OCI-LY7 (cell line): ENCODE measurements around the gene C1QL1. TPM values are rescaled to one million over a fixed set of nuclear protein-coding genes. Genes with fewer than 3 reads are reported as not detected.

Experiments
- BruUV-seq: library from RNA; stranded (reverse); fragments of 400-500 nt; replicated peaks from 2 replicates; lab custom pipeline; 2021; lab: Mats Ljungman, UMichigan
- CTCF ChIA-PET: fragments of 300-600 bp; sonication (Branson Sonifier 250); formaldehyde crosslinking; loops from one replicate; lab custom pipeline; 2022; ENCODE audit warnings: antibody characterized with exemption; ENCODE audit not compliant: unreplicated experiment; lab: Charles Lee
- POLR2A ChIA-PET: fragments of 300-600 bp; sonication (Branson Sonifier 250); formaldehyde crosslinking; loops from one replicate; lab custom pipeline; 2022; ENCODE audit warnings: antibody characterized with exemption; lab: Charles Lee
- DNase-seq: peaks from one replicate; pipeline ENCODE4 v3.0.0-alpha.2; 2015; ENCODE audit warnings: low spot score
- H2AFZ ChIP-seq: fragments of 200-600 bp; sonication (generic), shearing (Covaris generic); 2 replicates; pipeline ENCODE4 v1.6.1; 2014; ENCODE audit warnings: mild to moderate bottlenecking, antibody characterized with exemption, low read length, moderate library complexity
- H3K27ac ChIP-seq: fragments of 200-600 bp; sonication (generic); 2 replicates; pipeline ENCODE4 v1.5.1; 2014; ENCODE audit warnings: mixed run types, low read depth, mild to moderate bottlenecking, moderate library complexity, low read length, inconsistent platforms; ENCODE audit not compliant: poor library complexity, severe bottlenecking
- H3K36me3 ChIP-seq: fragments of 200-600 bp; sonication (generic); 2 replicates; pipeline ENCODE4 v1.6.1; 2014; ENCODE audit warnings: mild to moderate bottlenecking, antibody characterized with exemption, low read length, moderate library complexity, mixed read lengths; ENCODE audit not compliant: insufficient read depth
- H3K4me1 ChIP-seq: fragments of 200-600 bp; sonication (generic); 2 replicates; pipeline ENCODE4 v1.5.1; 2014; ENCODE audit warnings: mild to moderate bottlenecking, low read length; ENCODE audit not compliant: insufficient read depth, poor library complexity, severe bottlenecking
- H3K4me2 ChIP-seq: fragments of 200-600 bp; sonication (generic); 2 replicates; pipeline ENCODE4 v1.6.1; 2014; ENCODE audit warnings: mild to moderate bottlenecking, low read length
- H3K4me3 ChIP-seq: fragments of 200-600 bp; sonication (generic); 2 replicates; pipeline ENCODE4 v1.5.1; 2014; ENCODE audit warnings: mild to moderate bottlenecking, low read depth, low read length; ENCODE audit not compliant: poor library complexity, severe bottlenecking
- H3K79me2 ChIP-seq: fragments of 200-600 bp; sonication (generic); 2 replicates; pipeline ENCODE4 v1.6.1; 2016; ENCODE audit warnings: low read depth, mild to moderate bottlenecking, low read length, moderate library complexity, mixed read lengths; ENCODE audit not compliant: insufficient read depth
- H3K9me2 ChIP-seq: fragments of 200-600 bp; sonication (generic); 2 replicates; pipeline ENCODE4 v1.6.1; 2016; ENCODE audit warnings: mild to moderate bottlenecking, low read length, mixed read lengths; ENCODE audit not compliant: insufficient read depth
- H3K9me3 ChIP-seq: fragments of 200-600 bp; sonication (generic); 2 replicates; pipeline ENCODE4 v1.6.1; 2014; ENCODE audit warnings: mild to moderate bottlenecking, mixed run types, low read length, mixed read lengths
- H4K20me1 ChIP-seq: fragments of 200-600 bp; sonication (generic); 2 replicates; pipeline ENCODE4 v1.6.1; 2014; ENCODE audit warnings: mild to moderate bottlenecking, antibody characterized with exemption, low read length, moderate library complexity, mixed read lengths; ENCODE audit not compliant: insufficient read depth
- EZH2phosphoT487 ChIP-seq: fragments of 200-600 bp; sonication (generic); IDR thresholded peaks from 2 replicates; pipeline ENCODE4 v1.6.1; 2018; ENCODE audit warnings: low read depth, borderline replicate concordance, mild to moderate bottlenecking, mixed run types, antibody characterized with exemption, low read length, moderate library complexity, mixed read lengths
- intact Hi-C: fragments of 100-400 bp; cut with micrococcal nuclease; formaldehyde crosslinking; loops from one replicate; pipeline ENCODE4 v1.10.0; 2022; ENCODE audit not compliant: unreplicated experiment
- total RNA-seq, 2 experiments: library from RNA; depleted of rRNA in 1 of 2; stranded (reverse); fragments of >200 nt in 1 of 2; shearing (Covaris generic) in 1 of 2; gene quantifications; 2 replicates each; pipeline ENCODE4 v1.2.3, GENCODE V29; 2014 to 2022
- TF ChIP-seq, protein P1 (sequence below): fragments of 200-600 bp; sonication (generic); conservative IDR thresholded peaks from 2 replicates; pipeline ENCODE4 v1.5.1; 2014; ENCODE audit warnings: mild to moderate bottlenecking, antibody characterized with exemption, low read length, moderate library complexity, mixed read lengths

C1QL1 gene
- total RNA-seq, 2 experiments from 2014 or later: not detected

DNA sequence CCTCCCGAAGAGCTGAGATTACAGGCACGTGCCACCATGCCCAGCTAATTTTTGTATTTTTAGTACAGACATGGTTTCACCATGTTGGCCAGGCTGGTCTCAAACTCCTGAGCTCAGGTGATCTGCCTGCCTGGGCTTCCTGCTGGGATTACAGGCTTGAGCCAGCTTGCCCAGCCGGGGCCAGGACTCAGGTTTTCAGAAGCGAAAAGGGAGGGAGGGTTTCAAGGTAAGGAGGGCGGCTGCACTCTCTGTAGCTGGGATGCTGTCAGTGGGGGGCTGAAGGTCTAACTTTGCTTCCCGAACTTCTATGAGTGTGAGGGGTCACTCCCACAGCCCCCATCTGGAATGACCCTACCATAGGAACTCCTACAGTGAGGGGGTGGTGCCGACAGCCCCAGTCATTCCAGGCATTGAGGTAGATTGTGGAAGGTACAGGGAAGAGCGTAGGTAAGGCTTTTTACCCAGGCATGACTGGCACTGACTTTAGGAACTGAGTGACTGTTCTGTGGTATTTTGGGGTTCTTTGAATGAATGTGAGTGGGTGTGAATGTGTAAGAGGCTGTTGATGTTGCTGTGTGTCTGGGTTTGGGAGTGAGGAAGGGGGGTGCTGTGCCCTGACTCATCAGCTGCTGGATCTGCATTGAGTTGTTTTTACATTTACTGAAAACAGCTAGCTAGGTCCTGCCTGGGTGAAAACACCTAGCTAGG lies 3.8 kb upstream of the C1QL1 start:
- H3K4me2 ChIP-seq: no peak overlapping the region
- no peaks in the 10 kb centered on the region for H4K20me1 ChIP-seq
- TF ChIP-seq, protein P1, sequence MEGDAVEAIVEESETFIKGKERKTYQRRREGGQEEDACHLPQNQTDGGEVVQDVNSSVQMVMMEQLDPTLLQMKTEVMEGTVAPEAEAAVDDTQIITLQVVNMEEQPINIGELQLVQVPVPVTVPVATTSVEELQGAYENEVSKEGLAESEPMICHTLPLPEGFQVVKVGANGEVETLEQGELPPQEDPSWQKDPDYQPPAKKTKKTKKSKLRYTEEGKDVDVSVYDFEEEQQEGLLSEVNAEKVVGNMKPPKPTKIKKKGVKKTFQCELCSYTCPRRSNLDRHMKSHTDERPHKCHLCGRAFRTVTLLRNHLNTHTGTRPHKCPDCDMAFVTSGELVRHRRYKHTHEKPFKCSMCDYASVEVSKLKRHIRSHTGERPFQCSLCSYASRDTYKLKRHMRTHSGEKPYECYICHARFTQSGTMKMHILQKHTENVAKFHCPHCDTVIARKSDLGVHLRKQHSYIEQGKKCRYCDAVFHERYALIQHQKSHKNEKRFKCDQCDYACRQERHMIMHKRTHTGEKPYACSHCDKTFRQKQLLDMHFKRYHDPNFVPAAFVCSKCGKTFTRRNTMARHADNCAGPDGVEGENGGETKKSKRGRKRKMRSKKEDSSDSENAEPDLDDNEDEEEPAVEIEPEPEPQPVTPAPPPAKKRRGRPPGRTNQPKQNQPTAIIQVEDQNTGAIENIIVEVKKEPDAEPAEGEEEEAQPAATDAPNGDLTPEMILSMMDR: no peak
- no peak for TF ChIP-seq EZH2phosphoT487
- H3K9me2 ChIP-seq: no peaks in the 10 kb centered on the region
- intact Hi-C loops: no loop called here
- H3K9me3 ChIP-seq: no peaks in the 10 kb centered on the region
- no TSS peak for BruUV-seq
- no peak for DNase-seq
- no peaks in the 10 kb centered on the region for H3K36me3 ChIP-seq
- no peak overlapping the region for H3K4me3 ChIP-seq
- POLR2A ChIA-PET: interaction anchor here (0.7 to 1.0 kb wide), 2 partner anchors 16 to 48 kb away, joined by 3 to 4 read pairs; no protein-coding TSS in a partner anchor
- CTCF ChIA-PET: no interaction called here
- peaks cover 5% of the 10 kb centered on the region for H3K4me1 ChIP-seq
- no peaks in the 10 kb centered on the region for H3K79me2 ChIP-seq
- no peak overlapping the region for H3K27ac ChIP-seq
- no peak overlapping the region for H2AFZ ChIP-seq

GRCh38 chr17:44970136-44970741 lies 2.1 kb upstream of the C1QL1 start:
- H3K9me3 ChIP-seq: no peaks in the 10 kb centered on the region
- no peak overlapping the region for H2AFZ ChIP-seq

DNA sequence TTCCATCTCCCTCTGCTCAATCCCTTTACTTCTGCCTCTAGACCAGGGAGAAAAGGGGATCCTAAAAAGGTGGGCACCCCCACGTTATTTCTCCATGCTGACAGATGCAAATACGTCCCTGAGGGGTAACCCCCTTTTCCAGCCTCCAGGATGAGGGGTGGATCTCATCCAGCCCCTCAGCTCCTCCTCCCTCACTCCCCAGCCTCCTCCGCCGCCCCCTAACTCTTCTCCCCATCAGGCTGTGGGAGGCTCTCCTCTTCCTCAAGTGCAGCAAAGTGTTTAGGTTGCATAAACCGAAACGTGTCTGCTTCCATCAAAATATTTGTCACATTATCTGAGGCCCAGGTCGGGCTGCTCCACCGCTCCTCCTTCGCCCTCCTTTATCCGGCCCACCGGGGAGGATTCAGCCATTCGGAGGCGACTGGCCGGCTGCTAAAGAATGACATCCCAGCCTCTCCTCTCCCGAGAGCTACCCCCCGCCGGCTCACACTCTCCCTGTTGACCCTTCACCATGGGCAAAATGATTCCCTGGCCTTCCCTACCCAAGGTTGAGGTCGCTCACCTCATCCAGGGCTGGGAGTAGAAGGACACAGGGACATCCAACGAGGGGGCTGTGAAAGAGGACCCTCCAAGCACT lies 1.2 kb upstream of the C1QL1 start:
- no peak for TF ChIP-seq EZH2phosphoT487
- TF ChIP-seq, protein P1: no peak
- H2AFZ ChIP-seq: no peak overlapping the region
- POLR2A ChIA-PET: interaction anchor here (0.6 kb wide), 1 partner anchor 244 kb away, joined by 6 read pairs; no protein-coding TSS in a partner anchor
- H3K4me3 ChIP-seq: no peak overlapping the region
- CTCF ChIA-PET: no interaction called here
- H4K20me1 ChIP-seq: no peaks in the 10 kb centered on the region
- H3K9me2 ChIP-seq: no peaks in the 10 kb centered on the region
- no peak overlapping the region for H3K27ac ChIP-seq
- H3K4me1 ChIP-seq: peaks cover 5% of the 10 kb centered on the region
- H3K79me2 ChIP-seq: no peaks in the 10 kb centered on the region
- DNase-seq: no peak
- BruUV-seq: no TSS peak
- intact Hi-C loops: no loop called here
- H3K36me3 ChIP-seq: no peaks in the 10 kb centered on the region
- H3K4me2 ChIP-seq: peak overlapping the region; percentile 97
- H3K9me3 ChIP-seq: no peaks in the 10 kb centered on the region

More at GRCh38 chr17:44970136-44970741, 2.1 kb upstream of the C1QL1 start:
- peak overlapping the region; percentile 25; the same call in 1 of the 2 replicates for H3K4me2 ChIP-seq
- ChIA-PET CTCF (no interaction called here), POLR2A (no interaction called here)
- intact Hi-C loops: no loop called here
- no peaks in the 10 kb centered on the region for H3K9me2 ChIP-seq
- DNase-seq: no peak
- H3K79me2 ChIP-seq: no peaks in the 10 kb centered on the region
- H3K27ac ChIP-seq: no peak overlapping the region
- no peaks in the 10 kb centered on the region for H3K36me3 ChIP-seq
- no peaks in the 10 kb centered on the region for H4K20me1 ChIP-seq
- no TSS peak for BruUV-seq
- H3K4me1 ChIP-seq: peaks cover 5% of the 10 kb centered on the region
- TF ChIP-seq EZH2phosphoT487: no peak
- no peak overlapping the region for H3K4me3 ChIP-seq
